Neural cell (in vitro differentiated cells): ENCODE results near the gene KERA. TPM values are rescaled to one million over a fixed set of nuclear protein-coding genes. Genes with fewer than 3 reads are reported as not detected.

Experiments used
- H2AFZ ChIP-seq: fragments of 200-600, 300-800 bp; sonication (generic), shearing (Covaris generic); 2 replicates; pipeline ENCODE4 v1.6.0; 2014; ENCODE audit warnings: low read depth, mild to moderate bottlenecking, antibody characterized with exemption, low read length, moderate library complexity
- H3F3A ChIP-seq: fragments of 200-600 bp; shearing (Covaris generic); 2 replicates; pipeline ENCODE4 v1.6.1; 2016; ENCODE audit warnings: mild to moderate bottlenecking, moderate library complexity, mixed read lengths, antibody characterized with exemption, low read length; ENCODE audit not compliant: insufficient read depth, poor library complexity, severe bottlenecking
- H3K27ac ChIP-seq: fragments of 200-600, 300-800 bp; sonication (generic), shearing (Covaris generic); 2 replicates; pipeline ENCODE4 v1.5.1; 2014; ENCODE audit warnings: mild to moderate bottlenecking, low read length, moderate library complexity
- H3K27me3 ChIP-seq: fragments of 300-800, 200-600 bp; sonication (generic), shearing (Covaris generic); 2 replicates; pipeline ENCODE4 v1.6.0; 2014; ENCODE audit warnings: mild to moderate bottlenecking, low read depth, low read length, moderate library complexity; ENCODE audit not compliant: insufficient read depth
- H3K36me3 ChIP-seq: fragments of 300-800, 200-600 bp; sonication (generic), shearing (Covaris generic); 2 replicates; pipeline ENCODE4 v1.5.1; 2014; ENCODE audit warnings: mild to moderate bottlenecking, antibody characterized with exemption, low read length, moderate library complexity; ENCODE audit not compliant: insufficient read depth
- H3K4me2 ChIP-seq: fragments of 300-800, 200-600 bp; sonication (generic), shearing (Covaris generic); 2 replicates; pipeline ENCODE4 v1.6.0; 2014; ENCODE audit warnings: mild to moderate bottlenecking, low read length
- H3K4me3 ChIP-seq: fragments of 300-800, 200-600 bp; sonication (generic), shearing (Covaris generic); 2 replicates; pipeline ENCODE4 v1.5.1; 2014; ENCODE audit warnings: mild to moderate bottlenecking, low read length, moderate library complexity
- H3K79me2 ChIP-seq: fragments of 200-600 bp; shearing (Covaris generic); replicated peaks from 2 replicates; pipeline ENCODE4 v1.6.0; 2014; ENCODE audit warnings: mild to moderate bottlenecking, low read length, moderate library complexity; ENCODE audit not compliant: insufficient read depth
- H3K9ac ChIP-seq: fragments of 300-800, 200-600 bp; sonication (generic), shearing (Covaris generic); 2 replicates; pipeline ENCODE4 v1.6.1; 2016; ENCODE audit warnings: mild to moderate bottlenecking, low read length, mixed read lengths
- H3K9me2 ChIP-seq: fragments of 200-600 bp; shearing (Covaris generic); 2 replicates; pipeline ENCODE4 v1.6.1; 2016; ENCODE audit warnings: mild to moderate bottlenecking, low read length, mixed read lengths; ENCODE audit not compliant: insufficient read depth
- H3K9me3 ChIP-seq: fragments of 200-600, 300-800 bp; sonication (generic), shearing (Covaris generic); 2 replicates; pipeline ENCODE4 v1.6.1; 2016; ENCODE audit warnings: mild to moderate bottlenecking, mixed run types, low read length, moderate library complexity, mixed read lengths
- H4K20me1 ChIP-seq: fragments of 200-600 bp; shearing (Covaris generic); 2 replicates; pipeline ENCODE4 v1.6.1; 2016; ENCODE audit warnings: mild to moderate bottlenecking, mixed run types; ENCODE audit not compliant: insufficient read depth
- CTCF ChIP-seq: fragments of 450-650 bp; IDR thresholded peaks from 2 replicates; pipeline ENCODE4 v1.5.1; 2014; ENCODE audit warnings: antibody characterized with exemption, mild to moderate bottlenecking, moderate library complexity; ENCODE audit not compliant: poor library complexity, severe bottlenecking
- EP300 ChIP-seq: fragments of 450-650 bp; conservative IDR thresholded peaks from 2 replicates; pipeline ENCODE4 v1.6.1; 2014; ENCODE audit warnings: antibody characterized with exemption, mild to moderate bottlenecking, moderate library complexity; ENCODE audit not compliant: poor library complexity, severe bottlenecking
- EZH2 ChIP-seq: fragments of 200-600, 300-800 bp; shearing (Covaris generic), sonication (generic); IDR thresholded peaks from 2 replicates; pipeline ENCODE4 v1.6.1; 2014; ENCODE audit warnings: antibody characterized with exemption, low read length, borderline replicate concordance, mild to moderate bottlenecking; ENCODE audit not compliant: insufficient read depth, poor library complexity, severe bottlenecking
- MXI1 ChIP-seq: fragments of 450-650 bp; conservative IDR thresholded peaks from 2 replicates; pipeline ENCODE4 v1.6.1; 2014; ENCODE audit warnings: antibody characterized with exemption, mild to moderate bottlenecking; ENCODE audit not compliant: poor library complexity, severe bottlenecking
- POLR2AphosphoS5 ChIP-seq: IDR thresholded peaks from 2 replicates; pipeline ENCODE4 v1.6.1; 2012
- RAD21 ChIP-seq: fragments of 450-650 bp; conservative IDR thresholded peaks from 2 replicates; pipeline ENCODE4 v1.6.1; 2014; ENCODE audit warnings: antibody characterized with exemption, mild to moderate bottlenecking, moderate library complexity
- REST ChIP-seq: IDR thresholded peaks from 2 replicates; pipeline ENCODE4 v1.6.1; 2012; ENCODE audit warnings: borderline replicate concordance
- SMC3 ChIP-seq: fragments of 450-650 bp; conservative IDR thresholded peaks from 2 replicates; pipeline ENCODE4 v1.6.1; 2014; ENCODE audit warnings: antibody characterized with exemption, mild to moderate bottlenecking, moderate library complexity; ENCODE audit not compliant: poor library complexity
- TAF1 ChIP-seq: IDR thresholded peaks from 2 replicates; pipeline ENCODE4 v1.6.1; 2012; ENCODE audit warnings: low read depth
- polyA plus RNA-seq: library from polyadenylated mRNA; depleted of rRNA; stranded (reverse); fragments of >200 nt; gene quantifications from 2 replicates; pipeline ENCODE4 v1.2.3, GENCODE V29; 2014

Gene KERA
- polyA plus RNA-seq, 1 donor from 2014 or later, result not detected

GRCh38 chr12:91007531-91008290 lies 50.1 kb downstream of the KERA start:
- Histone ChIP-seq H2AFZ (no peak overlapping the region), H3K36me3 (no peaks in the 10 kb centered on the region), H3K27ac (no peak overlapping the region), H3K9ac (no peak overlapping the region), H4K20me1 (no peaks in the 10 kb centered on the region), H3F3A (no peaks in the 10 kb centered on the region), H3K27me3 (no peaks in the 10 kb centered on the region), H3K9me2 (no peaks in the 10 kb centered on the region), H3K4me3 (no peak overlapping the region), H3K4me2 (no peak overlapping the region), H3K9me3 (no peaks in the 10 kb centered on the region), H3K79me2 (no peaks in the 10 kb centered on the region)
- TF ChIP-seq SMC3, result no peak
- no peak for TF ChIP-seq EZH2
- TF ChIP-seq RAD21, result no peak
- no peak for TF ChIP-seq TAF1
- TF ChIP-seq EP300, result no peak
- TF ChIP-seq CTCF, result no peak
- TF ChIP-seq REST, result no peak
- TF ChIP-seq POLR2AphosphoS5, result no peak
- TF ChIP-seq MXI1, result no peak

- Histone ChIP-seq H3K9me2 (no peaks in the 10 kb centered on the region), H3K9me3 (no peaks in the 10 kb centered on the region), H3K36me3 (no peaks in the 10 kb centered on the region), H3F3A (no peaks in the 10 kb centered on the region), H3K27ac (no peak within 1 kb of the TSS), H3K4me2 (no peak within 1 kb of the TSS), H3K9ac (no peak within 1 kb of the TSS), H2AFZ (no peak within 1 kb of the TSS), H3K79me2 (no peaks in the 10 kb centered on the region), H3K27me3 (no peaks in the 10 kb centered on the region), H3K4me3 (no peak within 1 kb of the TSS), H4K20me1 (no peaks in the 10 kb centered on the region)
- TF ChIP-seq TAF1 (no peak), CTCF (no peak), EZH2 (no peak), SMC3 (no peak), POLR2AphosphoS5 (no peak), REST (no peak), RAD21 (no peak), EP300 (no peak), MXI1 (no peak)
Observed at GRCh38 chr12:91004872-91005271, 53.0 kb downstream of the KERA start, which contains the start of gene EPYC. TSS of gene EPYC (minus strand) at chr12:91004972. CDS start at chr12:91002565, 2,407 bp downstream.
